Fibroblast of villous mesenchyme (primary cell): ENCODE measurements around the gene PROB1. TPM values are rescaled to one million over a fixed set of nuclear protein-coding genes. Genes with fewer than 3 reads are reported as not detected.

Experiments
- DNase-seq: peaks from one replicate; pipeline ENCODE4 v3.0.0-alpha.2; 2010; ENCODE audit warnings: low read depth
- H3K4me3 ChIP-seq: 2 replicates; pipeline ENCODE4 v1.5.1; 2011; ENCODE audit warnings: low read depth, mild to moderate bottlenecking, low read length
- CTCF ChIP-seq: IDR thresholded peaks from 2 replicates; pipeline ENCODE4 v1.5.1; 2012; ENCODE audit warnings: low read depth, mild to moderate bottlenecking, low read length; ENCODE audit not compliant: insufficient read depth
- total RNA-seq: library from RNA; depleted of rRNA; stranded (reverse); fragments of >200 nt; gene quantifications from 2 replicates; pipeline ENCODE4 v1.2.3, GENCODE V29; 2012

The PROB1 gene
- total RNA-seq, 1 donor = 4.3 TPM

DNA sequence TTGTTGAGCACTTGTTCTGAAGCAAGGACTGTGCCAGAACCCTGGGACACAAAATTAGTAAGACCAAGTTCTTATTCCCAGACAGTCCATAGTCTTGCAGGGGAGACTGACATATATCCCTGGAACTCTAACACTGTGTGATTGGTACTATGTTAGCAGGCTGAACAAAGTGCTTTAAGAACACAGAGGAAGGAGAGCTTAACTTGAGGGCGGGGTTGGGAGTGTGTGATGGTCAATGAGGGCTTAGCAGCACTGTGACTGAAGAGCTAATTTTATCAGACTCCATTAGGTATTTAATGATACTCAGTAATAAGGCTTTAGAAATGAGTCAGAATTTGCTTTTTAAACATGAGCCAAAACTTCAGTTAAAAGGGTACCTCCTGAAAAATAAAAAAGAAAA is 23.9 kb upstream of the PROB1 start:
- no peak for DNase-seq
- H3K4me3 ChIP-seq = no peak overlapping the region
- TF ChIP-seq CTCF = no peak

DNA sequence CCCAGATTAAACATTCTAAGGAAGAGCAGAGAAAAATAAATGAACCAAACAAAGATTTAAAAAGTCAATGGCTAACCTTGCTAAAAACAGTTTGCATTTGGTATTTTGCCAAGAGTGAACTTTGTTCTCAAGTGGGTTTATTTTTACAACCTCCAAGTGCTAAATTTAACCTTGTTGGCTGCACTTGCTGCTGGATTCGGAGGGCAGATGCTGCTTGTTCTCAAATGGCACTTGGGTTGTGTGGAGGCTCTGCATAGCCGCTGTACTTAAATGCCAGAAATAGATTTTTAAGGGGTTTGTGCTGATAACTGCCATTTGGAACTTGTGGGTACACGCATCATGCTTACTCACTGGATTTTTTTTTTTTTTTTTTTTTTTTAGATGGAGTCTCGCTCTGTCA is 22.3 kb upstream of the PROB1 start:
- no peak for DNase-seq
- no peak overlapping the region for H3K4me3 ChIP-seq
- no peak for TF ChIP-seq CTCF

DNA sequence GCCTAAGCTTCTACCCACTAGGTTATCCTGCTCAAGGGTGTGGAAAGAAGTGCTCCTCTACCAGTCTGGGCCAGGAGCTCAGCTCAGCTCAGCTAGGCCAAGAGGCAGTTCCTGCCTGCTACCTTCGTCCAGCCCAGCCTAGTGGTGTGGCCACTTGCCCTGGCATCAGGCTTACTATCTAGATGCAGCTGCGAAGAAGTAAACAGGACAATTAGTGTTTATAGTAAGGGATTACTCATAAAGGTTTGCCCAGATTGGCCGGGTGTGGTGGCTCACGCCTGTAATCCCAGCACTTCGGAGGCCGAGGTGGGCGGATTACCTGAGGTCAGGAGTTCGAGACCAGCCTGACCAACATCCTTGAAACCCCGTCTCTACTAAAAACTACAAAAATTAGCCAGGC is 21.7 kb upstream of the PROB1 start:
- no peak for TF ChIP-seq CTCF
- peak; percentile 57 for DNase-seq
- no peak overlapping the region for H3K4me3 ChIP-seq

GRCh38 chr5:139415869-139416268 is 21.0 kb upstream of the PROB1 start:
- TF ChIP-seq CTCF = no peak
- no peak for DNase-seq
- no peak overlapping the region for H3K4me3 ChIP-seq

DNA sequence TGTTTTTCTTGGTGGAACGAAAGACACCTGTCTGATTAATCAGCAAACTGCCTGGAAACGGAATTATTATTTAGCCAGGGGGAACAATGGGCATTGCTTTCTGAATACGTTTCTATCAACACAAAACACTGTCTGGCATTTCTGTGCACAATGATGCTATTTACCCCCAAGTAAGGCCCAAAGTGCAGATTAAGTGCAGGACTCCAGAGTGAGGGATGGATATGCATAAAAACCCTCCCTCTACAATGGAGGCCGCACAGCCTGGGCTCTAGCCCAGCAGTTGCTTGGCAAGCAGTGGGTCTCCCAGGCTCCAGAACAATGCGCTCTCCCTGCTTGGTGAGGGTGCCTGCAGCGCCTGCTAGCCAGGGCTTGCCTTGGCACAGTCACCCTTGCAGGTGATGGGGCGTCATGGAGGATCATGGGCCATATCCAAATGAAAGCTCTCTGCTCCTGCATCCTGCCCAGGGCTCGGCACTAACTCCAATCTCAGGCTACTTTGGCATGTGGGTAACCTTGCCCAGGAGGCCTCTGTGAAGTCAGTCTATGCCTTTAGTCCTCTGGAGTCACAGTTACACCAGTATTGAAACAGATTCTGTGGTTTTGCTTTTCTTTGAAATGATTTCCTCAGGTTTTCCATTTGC is 20.4 kb upstream of the PROB1 start:
- DNase-seq = no peak
- no peak for TF ChIP-seq CTCF
- H3K4me3 ChIP-seq = no peak overlapping the region

DNA sequence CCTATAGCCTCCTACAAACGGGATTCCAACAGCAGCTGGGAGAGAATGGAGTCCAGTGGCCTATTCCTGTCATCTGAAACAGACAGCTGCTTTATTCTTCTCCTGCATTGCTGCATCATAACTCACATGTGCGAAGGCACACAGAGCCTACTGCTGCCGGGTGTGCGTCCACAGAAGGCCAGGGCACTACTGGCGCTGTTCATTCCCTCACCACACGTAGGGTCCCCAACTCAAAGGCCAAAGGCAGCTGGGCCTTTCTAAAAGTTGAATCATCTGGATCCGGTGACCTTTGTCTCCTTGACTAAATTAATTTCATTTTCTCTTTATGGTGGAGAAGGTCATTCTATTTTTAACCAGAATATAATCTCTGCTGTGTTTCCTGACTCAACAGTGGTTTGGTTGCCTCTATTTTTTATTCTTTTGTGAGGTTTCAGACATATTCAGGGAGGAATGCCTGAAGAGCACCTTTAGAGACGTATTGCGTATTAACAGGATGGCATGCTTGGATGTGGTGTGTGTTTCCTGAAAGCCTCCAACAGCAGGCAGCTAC is 19.8 kb upstream of the PROB1 start:
- no peak for TF ChIP-seq CTCF
- no peak overlapping the region for H3K4me3 ChIP-seq
- no peak for DNase-seq

GRCh38 chr5:139413963-139414362 is 19.1 kb upstream of the PROB1 start:
- no peak for DNase-seq
- H3K4me3 ChIP-seq = no peak overlapping the region
- no peak for TF ChIP-seq CTCF
